ENCODE results near the gene LRRC4B.
"Not testable (repeated sequence)": the region's sequence is repeated elsewhere in the genome, so short reads cannot be mapped to it uniquely, and the experiment has no call there.

LRRC4B gene

GRCh38 chr19:50481351-50482149 lies 86.7 kb downstream of the LRRC4B start:
- DNase-seq: no peak

- no peak for DNase-seq
Measured at GRCh38 chr19:50480281-50481111, 87.7 kb downstream of the LRRC4B start.

DNA sequence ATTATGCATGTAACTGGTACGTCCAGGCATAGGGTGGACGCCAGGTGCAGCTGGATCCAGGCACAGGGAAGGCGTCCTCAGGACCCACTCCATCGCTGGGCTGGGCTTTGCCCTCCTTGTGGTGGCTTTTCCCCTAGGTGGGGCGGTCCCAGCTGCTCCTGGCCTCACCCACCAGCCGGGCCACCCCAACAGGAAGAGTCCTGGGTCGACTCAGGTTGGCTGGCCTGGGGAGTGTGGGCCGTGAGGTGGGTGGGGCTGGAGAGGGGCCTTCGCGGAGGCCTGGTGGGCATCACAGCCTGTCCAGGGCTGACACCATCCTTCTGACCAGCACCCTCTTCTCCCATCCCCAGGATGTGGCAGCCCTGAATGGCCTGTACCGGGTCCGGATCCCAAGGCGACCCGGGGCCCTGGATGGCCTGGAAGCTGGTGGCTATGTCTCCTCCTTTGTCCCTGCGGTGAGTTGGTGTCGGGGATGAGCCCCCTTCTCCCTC lies 88.4 kb downstream of the LRRC4B start:
- no peak for DNase-seq

- peak; percentile 3 for DNase-seq
Measured at GRCh38 chr19:50478901-50479715, 89.1 kb downstream of the LRRC4B start.

DNA sequence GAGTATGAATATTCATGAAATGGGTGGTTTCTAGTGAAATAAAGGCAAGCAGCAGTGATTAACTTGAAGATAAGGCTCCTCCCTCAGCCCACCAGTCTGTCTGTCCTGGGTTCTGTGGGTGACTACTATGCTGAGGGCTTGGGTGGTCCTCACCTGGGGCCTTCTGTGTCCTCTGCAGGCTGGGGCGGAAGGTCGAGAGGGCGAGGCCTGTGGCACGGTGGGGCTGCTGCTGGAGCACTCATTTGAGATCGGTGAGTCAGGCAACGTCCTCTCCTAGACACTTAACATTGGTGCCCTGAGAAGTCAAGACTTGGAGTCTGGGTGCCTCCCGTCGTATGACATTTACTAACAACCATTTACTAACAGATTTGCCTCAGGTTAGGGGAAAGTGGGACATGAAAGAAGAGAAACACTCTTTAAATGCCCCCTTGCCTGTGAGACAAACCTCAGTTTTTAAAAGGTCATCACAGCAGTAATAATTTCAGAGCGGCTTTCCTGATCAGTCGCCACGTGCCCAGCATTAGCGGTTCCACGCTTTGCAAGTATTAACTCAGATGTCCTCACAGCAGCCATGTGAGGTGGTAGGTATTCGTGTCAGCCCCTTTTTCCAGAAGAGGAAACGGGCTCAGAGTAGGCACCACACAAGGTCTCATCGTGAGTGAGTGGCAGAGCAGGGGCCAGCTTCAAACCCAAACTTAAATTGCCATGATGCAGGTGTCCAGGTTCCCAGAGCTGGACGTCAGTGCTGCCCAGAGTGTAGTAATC lies 90.3 kb downstream of the LRRC4B start:
- no peak for DNase-seq

- no peak for DNase-seq
Measured at GRCh38 chr19:50476907-50477238, 91.4 kb downstream of the LRRC4B start.

- DNase-seq: peak; percentile 90
Measured at GRCh38 chr19:50476224-50476906, 91.9 kb downstream of the LRRC4B start, which contains the start of the genes EMC10 and GARIN5A. TSS of gene EMC10 (plus strand) at chr19:50476507. CDS start at chr19:50476545, 38 bp downstream. TSS of gene GARIN5A (minus strand) at chr19:50476848. CDS start at chr19:50476388, 460 bp downstream.

DNA sequence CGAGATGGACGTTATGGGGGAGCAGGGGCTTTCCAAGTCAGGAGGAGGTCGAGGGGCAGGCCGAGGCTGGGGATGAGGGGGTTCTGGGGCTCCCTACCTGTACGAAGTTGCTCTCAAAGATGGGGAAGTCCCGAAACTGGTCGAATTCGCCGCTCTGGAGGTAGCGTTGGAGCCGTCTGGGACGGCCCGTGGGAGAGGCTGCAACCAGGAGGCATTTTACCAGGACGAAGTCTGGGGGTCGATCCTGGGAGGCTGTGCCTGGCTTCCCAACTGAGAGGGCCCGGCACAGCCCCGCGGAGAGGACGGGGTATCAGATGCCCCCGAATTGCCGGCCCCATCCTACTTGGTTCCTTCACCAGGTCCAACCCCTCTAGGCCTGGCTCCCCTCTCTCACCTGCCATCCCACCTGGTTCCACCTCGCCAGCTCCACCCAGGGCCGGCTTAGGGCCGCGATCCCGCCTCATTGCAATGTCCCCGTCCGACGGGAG lies 92.5 kb downstream of the LRRC4B start:
- DNase-seq: no peak

GRCh38 chr19:50475101-50475568 lies 93.1 kb downstream of the LRRC4B start:
- DNase-seq: no peak

- not testable (repeated sequence) for DNase-seq
Measured at GRCh38 chr19:50473336-50473735, 94.9 kb downstream of the LRRC4B start.

DNA sequence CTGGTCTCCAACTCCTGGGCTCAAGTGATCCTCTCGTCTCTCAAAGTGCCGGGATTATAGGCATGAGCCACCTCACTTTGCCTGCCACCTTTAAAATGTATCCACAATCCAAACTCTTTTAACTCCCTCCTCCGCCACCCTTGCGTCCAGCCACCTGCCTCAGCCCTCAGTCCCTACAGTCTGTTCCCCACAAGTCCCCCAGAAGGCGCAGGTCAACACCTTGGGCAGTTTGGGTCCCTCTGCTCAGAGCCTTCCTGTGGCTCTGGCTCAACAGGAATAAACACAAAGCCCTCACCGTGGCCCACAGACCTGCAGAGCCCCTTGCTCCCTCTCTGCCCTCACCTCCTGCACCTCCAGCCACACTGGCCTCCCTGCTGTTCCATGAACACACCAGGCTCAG lies 99.4 kb downstream of the LRRC4B start:
- no peak for DNase-seq

- DNase-seq: no peak
Measured at GRCh38 chr19:50467566-50467965, 100.7 kb downstream of the LRRC4B start.
